Skeletal muscle satellite cell (primary cell): ENCODE data around the gene DCST2.

Experiments used
- H3K27me3 ChIP-seq: 2 replicates; pipeline ENCODE4 v1.7.0; 2013; ENCODE audit warnings: low read length; ENCODE audit not compliant: control insufficient read depth, insufficient read depth
- H3K36me3 ChIP-seq: 2 replicates; pipeline ENCODE4 v1.7.0; 2013; ENCODE audit warnings: mild to moderate bottlenecking, control low read depth, low read length; ENCODE audit not compliant: insufficient read depth
- H3K4me1 ChIP-seq: 2 replicates; pipeline ENCODE4 v1.7.0; 2013; ENCODE audit warnings: low read length; ENCODE audit not compliant: control insufficient read depth, insufficient read depth
- H3K4me2 ChIP-seq: 2 replicates; pipeline ENCODE4 v1.7.0; 2013; ENCODE audit warnings: mild to moderate bottlenecking, low read length
- H3K4me3 ChIP-seq: 2 replicates; pipeline ENCODE4 v1.7.0; 2013; ENCODE audit warnings: low read length
- H3K9ac ChIP-seq: 2 replicates; pipeline ENCODE4 v1.7.0; 2013; ENCODE audit warnings: mild to moderate bottlenecking, low read depth, low read length, moderate library complexity
- H3K9me3 ChIP-seq: replicated peaks from 2 replicates; pipeline ENCODE4 v1.7.0; 2013; ENCODE audit warnings: mild to moderate bottlenecking, control low read depth, low read length

The DCST2 gene

GRCh38 chr1:155053531-155054105 lies 20.0 kb upstream of the DCST2 start:
- Histone ChIP-seq H3K4me3 (no peak overlapping the region), H3K27me3 (no peaks in the 10 kb centered on the region), H3K9ac (no peak overlapping the region), H3K36me3 (peaks cover 45% of the 10 kb centered on the region), H3K4me1 (peaks cover 27% of the 10 kb centered on the region), H3K4me2 (no peak overlapping the region), H3K9me3 (no peaks in the 10 kb centered on the region)

- Histone ChIP-seq H3K4me1 (peaks cover 27% of the 10 kb centered on the region), H3K4me3 (peak overlapping the region; percentile 84), H3K4me2 (peak overlapping the region; percentile 97), H3K9ac (peak overlapping the region; percentile 84), H3K9me3 (no peaks in the 10 kb centered on the region), H3K36me3 (peaks cover 36% of the 10 kb centered on the region), H3K27me3 (no peaks in the 10 kb centered on the region)
Measured at GRCh38 chr1:155052439-155053395, 19.1 kb upstream of the DCST2 start.

- Histone ChIP-seq H3K27me3 (no peaks in the 10 kb centered on the region), H3K4me2 (peak overlapping the region; percentile 97), H3K9ac (peak overlapping the region; percentile 84), H3K36me3 (peaks cover 28% of the 10 kb centered on the region), H3K9me3 (no peaks in the 10 kb centered on the region), H3K4me3 (peak overlapping the region; percentile 84), H3K4me1 (peaks cover 27% of the 10 kb centered on the region)
Measured at GRCh38 chr1:155051777-155052398, 18.3 kb upstream of the DCST2 start.

GRCh38 chr1:155051342-155051776 lies 17.8 kb upstream of the DCST2 start:
- H3K4me1 ChIP-seq = peaks cover 27% of the 10 kb centered on the region

GRCh38 chr1:155050560-155051341 lies 17.2 kb upstream of the DCST2 start, which contains the start of gene ADAM15:
ADAM15 (plus strand) TSS chr1:155051316; CDS start chr1:155051387, 71 bp downstream.
- Histone ChIP-seq H3K27me3 (no peaks in the 10 kb centered on the region), H3K4me1 (peaks cover 27% of the 10 kb centered on the region), H3K4me2 (peak within 1 kb of the TSS; percentile 97), H3K4me3 (peak within 1 kb of the TSS; percentile 84), H3K36me3 (peaks cover 17% of the 10 kb centered on the region), H3K9ac (peak within 1 kb of the TSS; percentile 84), H3K9me3 (no peaks in the 10 kb centered on the region)

More at GRCh38 chr1:155051342-155051776, 17.8 kb upstream of the DCST2 start:
- Histone ChIP-seq H3K4me2 (peak overlapping the region; percentile 97), H3K9me3 (no peaks in the 10 kb centered on the region), H3K36me3 (peaks cover 23% of the 10 kb centered on the region), H3K4me3 (peak overlapping the region; percentile 84), H3K9ac (peak overlapping the region; percentile 84), H3K27me3 (no peaks in the 10 kb centered on the region)

- Histone ChIP-seq H3K4me2 (peak overlapping the region; percentile 97), H3K4me3 (peak overlapping the region; percentile 84), H3K36me3 (peaks cover 13% of the 10 kb centered on the region), H3K27me3 (no peaks in the 10 kb centered on the region), H3K4me1 (peaks cover 32% of the 10 kb centered on the region), H3K9ac (peak overlapping the region; percentile 76), H3K9me3 (no peaks in the 10 kb centered on the region)
Measured at GRCh38 chr1:155049651-155050559, 16.3 kb upstream of the DCST2 start.

GRCh38 chr1:155048449-155049334 lies 15.1 kb upstream of the DCST2 start:
- Histone ChIP-seq H3K4me2 (no peak overlapping the region), H3K9ac (no peak overlapping the region), H3K4me3 (no peak overlapping the region), H3K27me3 (no peaks in the 10 kb centered on the region), H3K4me1 (peaks cover 36% of the 10 kb centered on the region), H3K9me3 (no peaks in the 10 kb centered on the region), H3K36me3 (peaks cover 6% of the 10 kb centered on the region)

- Histone ChIP-seq H3K4me1 (peaks cover 15% of the 10 kb centered on the region), H3K27me3 (no peaks in the 10 kb centered on the region), H3K36me3 (no peaks in the 10 kb centered on the region), H3K4me3 (no peak overlapping the region), H3K9me3 (no peaks in the 10 kb centered on the region), H3K4me2 (no peak overlapping the region), H3K9ac (no peak overlapping the region)
Measured at GRCh38 chr1:155044812-155045657, 11.5 kb upstream of the DCST2 start.

- Histone ChIP-seq H3K9ac (no peak overlapping the region), H3K9me3 (no peaks in the 10 kb centered on the region), H3K27me3 (peaks cover 1% of the 10 kb centered on the region), H3K4me1 (peaks cover 9% of the 10 kb centered on the region), H3K36me3 (no peaks in the 10 kb centered on the region), H3K4me3 (no peak overlapping the region), H3K4me2 (no peak overlapping the region)
Measured at GRCh38 chr1:155044365-155044764, 10.8 kb upstream of the DCST2 start.
